ENCODE measurements around the gene RNF26.

GRCh38 chr11:119377112-119377901 lies 43.0 kb downstream of the RNF26 start:
- no peak for TF ChIP-seq CTCF (conservative IDR thresholded peaks at IDR 0.05 in 1 of 2, IDR thresholded peaks at IDR 0.05 in 1 of 2; ENCODE audit: extremely low read depth in 1 of 2, insufficient read depth in 1 of 2, low read depth in 1 of 2, low read length in 2 of 2)
- no peak for TF ChIP-seq EZH2 (IDR thresholded peaks at IDR 0.05; ENCODE audit: borderline replicate concordance, low read length)
